HepG2 (cell line): ENCODE measurements around the gene HSPB8. TPM values are rescaled to one million over a fixed set of nuclear protein-coding genes. Genes with fewer than 3 reads are reported as not detected.

Source experiments
- ATAC-seq: fragments of 200-7000 bp; cut with Tn5 transposase; 3 replicates; pipeline ENCODE4 v1.9.1; 2020; ENCODE audit warnings: mild to moderate bottlenecking, moderate library complexity
- BruUV-seq: library from RNA; stranded (reverse); fragments of 400-500 nt; replicated peaks from 2 replicates; lab custom pipeline; 2021; lab: Mats Ljungman, UMichigan
- CTCF ChIA-PET: fragments of 300-600 bp; formaldehyde crosslinking; extraction: SDS; loops from one replicate; lab custom pipeline; 2021; ENCODE audit warnings: low total read pairs, inconsistent platforms, low intra/inter-chr PET ratio; lab: Yijun Ruan, JAX
- POLR2A ChIA-PET: fragments of 350-600 bp; sonication (Branson Sonifier 250); formaldehyde crosslinking; loops from one replicate; lab custom pipeline; 2020; ENCODE audit warnings: antibody characterized with exemption, inconsistent platforms; lab: Yijun Ruan, JAX
- DNase-seq: peaks from one replicate; pipeline ENCODE4 v3.0.0-alpha.2; 2015; ENCODE audit warnings: low spot score
- FAIRE-seq: peaks from 3 replicates; lab custom pipeline; 2011; peaks lifted over from hg19 to GRCh38; lab: Jason Lieb, UNC
- H2AFZ ChIP-seq: one replicate; pipeline ENCODE4 v1.6.1; 2011; ENCODE audit warnings: low read length, inconsistent platforms
- H3K27ac ChIP-seq: fragments of 300-600 bp; 3 replicates; pipeline ENCODE4 v1.8.0; 2011; ENCODE audit warnings: mixed run types, mild to moderate bottlenecking, mixed read lengths, low read length, inconsistent platforms; ENCODE audit not compliant: insufficient read depth; ENCODE audit errors: extremely low read length
- H3K27me3 ChIP-seq, 2 experiments: fragments of 200-600 bp in 1 of 2; 2 replicates in 1 of 2; 3 replicates in 1 of 2; pipeline versions ENCODE4 v1.6.0 to v1.8.0; 2011; ENCODE audit warnings: low read length in 2 of 2, mild to moderate bottlenecking in 2 of 2, moderate library complexity in 2 of 2, inconsistent platforms in 1 of 2; ENCODE audit not compliant: insufficient read depth in 2 of 2, control insufficient read depth in 1 of 2
- H3K36me3 ChIP-seq, 2 experiments: fragments of 200-600 bp in 1 of 2; replicated peaks in 1 of 2; 2 replicates in 1 of 2; 3 replicates in 1 of 2; pipeline versions ENCODE4 v1.5.1 to v1.8.0; 2011; ENCODE audit warnings: low read length in 2 of 2, inconsistent platforms in 1 of 2; ENCODE audit not compliant: insufficient read depth in 2 of 2, control insufficient read depth in 1 of 2
- H3K4me1 ChIP-seq: 2 replicates; pipeline ENCODE4 v1.5.1; 2012; ENCODE audit warnings: low read length, inconsistent platforms; ENCODE audit not compliant: insufficient read depth
- H3K4me2 ChIP-seq: 2 replicates; pipeline ENCODE4 v1.6.0; 2011; ENCODE audit warnings: low read depth, low read length, inconsistent platforms
- H3K4me3 ChIP-seq, 3 experiments: fragments of 200-600 bp in 1 of 3; sonication (generic), shearing (Covaris generic) in 1 of 3; replicated peaks in 1 of 3; 2 replicates each; pipeline ENCODE4 v1.5.1; 2011 to 2016; ENCODE audit warnings: low read length in 3 of 3, inconsistent platforms in 2 of 3, low read depth in 2 of 3, mild to moderate bottlenecking in 2 of 3, control low read depth in 1 of 3, mixed read lengths in 1 of 3; ENCODE audit not compliant: insufficient read depth in 1 of 3
- H3K79me2 ChIP-seq: one replicate; pipeline ENCODE4 v1.6.1; 2011; ENCODE audit warnings: low read length, inconsistent platforms; ENCODE audit not compliant: insufficient read depth
- H3K9ac ChIP-seq: 2 replicates; pipeline ENCODE4 v1.6.0; 2011; ENCODE audit warnings: mild to moderate bottlenecking, low read depth, low read length, inconsistent platforms; ENCODE audit not compliant: insufficient read depth
- H3K9me3 ChIP-seq: 2 replicates; pipeline ENCODE4 v1.5.1; 2012; ENCODE audit warnings: mild to moderate bottlenecking, low read length
- H4K20me1 ChIP-seq: 2 replicates; pipeline ENCODE4 v1.6.0; 2011; ENCODE audit warnings: inconsistent platforms, mild to moderate bottlenecking, low read length, moderate library complexity; ENCODE audit not compliant: insufficient read depth
- GLMP ChIP-seq: sonication (generic); formaldehyde crosslinking; IDR thresholded peaks from 2 replicates; pipeline ENCODE4 v1.9.0; 2021; ENCODE audit warnings: missing genetic modification reagents, mild to moderate bottlenecking, borderline replicate concordance
- NAIF1 ChIP-seq: sonication (generic); formaldehyde crosslinking; IDR thresholded peaks from 2 replicates; pipeline ENCODE4 v1.5.0; 2020; ENCODE audit warnings: mild to moderate bottlenecking, missing genetic modification reagents, borderline replicate concordance
- SKIL ChIP-seq: sonication (generic); formaldehyde crosslinking; IDR thresholded peaks from 2 replicates; pipeline ENCODE4 v1.8.0; 2022; ENCODE audit warnings: missing genetic modification reagents, mild to moderate bottlenecking, moderate library complexity, borderline replicate concordance
- TCF7L2 ChIP-seq: IDR thresholded peaks from 2 replicates; pipeline ENCODE4 v1.6.1; 2011; ENCODE audit warnings: mild to moderate bottlenecking, low read depth, low read length, moderate library complexity
- TRIM24 ChIP-seq: sonication (generic); formaldehyde crosslinking; IDR thresholded peaks from 2 replicates; pipeline ENCODE4 v1.8.0; 2022; ENCODE audit warnings: mild to moderate bottlenecking, missing genetic modification reagents
- USF2 ChIP-seq, 2 experiments: sonication (generic) in 1 of 2; formaldehyde crosslinking in 1 of 2; IDR thresholded peaks; 2 replicates each; pipeline versions ENCODE4 v1.5.1 to v1.6.1; 2011 to 2020; ENCODE audit warnings: borderline replicate concordance in 1 of 2, low read depth in 1 of 2, low read length in 1 of 2, mild to moderate bottlenecking in 1 of 2, missing genetic modification reagents in 1 of 2, moderate library complexity in 1 of 2
- YEATS2 ChIP-seq: sonication (generic); formaldehyde crosslinking; IDR thresholded peaks from 2 replicates; pipeline ENCODE4 v1.4.0; 2020; ENCODE audit warnings: missing genetic modification reagents, borderline replicate concordance
- ZFP36 ChIP-seq: fragments of 150-350 bp; IDR thresholded peaks from 2 replicates; pipeline ENCODE4 v1.6.1; 2018; ENCODE audit warnings: borderline replicate concordance, low read length, low read depth; ENCODE audit not compliant: partially characterized antibody
- ZNF546 ChIP-seq: sonication (generic); formaldehyde crosslinking; conservative IDR thresholded peaks from 2 replicates; pipeline ENCODE4 v1.8.1; 2023; ENCODE audit warnings: mild to moderate bottlenecking, missing genetic modification reagents
- ZNF83 ChIP-seq: sonication (generic); formaldehyde crosslinking; IDR thresholded peaks from 2 replicates; pipeline ENCODE4 v1.4.0; 2020; ENCODE audit warnings: missing genetic modification reagents, mild to moderate bottlenecking, borderline replicate concordance
- ZNF879 ChIP-seq: sonication (generic); formaldehyde crosslinking; IDR thresholded peaks from 2 replicates; pipeline ENCODE4 v1.8.1; 2023; ENCODE audit warnings: missing genetic modification reagents
- WGBS: methylation state at CpG from one replicate; pipeline ENCODE4 v1.1.6; 2017; ENCODE audit warnings: low lambda C conversion rate; 5-methylcytosine and 5-hydroxymethylcytosine counted together
- in situ Hi-C: cut with HindIII; loops from 2 replicates; pipeline ENCODE4 v1.10.0; 2017; ENCODE audit warnings: low pct_unique_long_range_greater_than_20kb; ENCODE audit not compliant: extremely low pct_ligation_motif_present
- intact Hi-C: fragments of 100-400 bp; cut with micrococcal nuclease; formaldehyde crosslinking; loops from one replicate; pipeline ENCODE4 v1.10.0; 2022; ENCODE audit not compliant: unreplicated experiment
- polyA plus RNA-seq, 8 experiments: library from polyadenylated mRNA; depleted of rRNA in 3 of 8; stranded (reverse) in 7 of 8; unstranded in 1 of 8; fragments of >200 nt; fragmentation: Illumina TruSeq in 4 of 8; extraction: Trizol in 4 of 8; gene quantifications; 2 replicates each; pipeline versions ENCODE4 v1.2.1 to v1.2.3, GENCODE V29; 2011 to 2016; ENCODE audit warnings: low read depth in 4 of 8, missing spikeins in 1 of 8, mixed read lengths in 1 of 8; ENCODE audit not compliant: insufficient read depth in 1 of 8
- total RNA-seq, 5 experiments: library from RNA; depleted of rRNA; stranded (reverse); fragments of >200 nt; fragmentation: Illumina TruSeq; extraction: Trizol; gene quantifications; 2 replicates each; pipeline ENCODE4 v1.2.3, GENCODE V29; 2016; ENCODE audit warnings: low read depth in 1 of 5

HSPB8 gene
- total and polyA plus RNA-seq, 2 of the 13 experiments (the other 11 are each of a cell fraction or from before 2014, with no cell fraction given), result 0.49 to 0.54 TPM

- DNase-seq (no peak), FAIRE-seq (no peak), ATAC-seq (no peak)
- Histone ChIP-seq H2AFZ (no peak overlapping the region), H3K4me3 (no peak overlapping the region), H3K4me1 (no peaks in the 10 kb centered on the region), H3K4me2 (no peak overlapping the region), H3K27ac (no peak overlapping the region), H3K27me3 (no peaks in the 10 kb centered on the region; a peak in 1 of 5 replicates), H4K20me1 (no peaks in the 10 kb centered on the region), H3K36me3 (no peaks in the 10 kb centered on the region), H3K9ac (no peak overlapping the region), H3K9me3 (no peaks in the 10 kb centered on the region; the same call in 1 of the 2 replicates), H3K79me2 (no peaks in the 10 kb centered on the region)
- WGBS, result 54% methylated on average over 7 of the region's 7 CpGs
- in situ Hi-C loops (no loop called here), intact Hi-C loops (no loop called here)
- TF ChIP-seq ZNF546 (CRISPR knock-in tag) (no peak), ZNF83 (CRISPR knock-in tag) (no peak), SKIL (CRISPR knock-in tag) (no peak)
- CTCF ChIA-PET, result no interaction called here
- no TSS peak for BruUV-seq
- POLR2A ChIA-PET, result no interaction called here
Observed at GRCh38 chr12:119157978-119158377, 20.8 kb upstream of the HSPB8 start.

- no peak overlapping the region for H3K4me3 ChIP-seq
- no peaks in the 10 kb centered on the region for H4K20me1 ChIP-seq
- no peak overlapping the region for H3K27ac ChIP-seq
- 4% methylated on average over 4 of the region's 7 CpGs for WGBS
- H3K9ac ChIP-seq, result no peak overlapping the region
- ATAC-seq (no peak), DNase-seq (no peak), FAIRE-seq (no peak)
- no peaks in the 10 kb centered on the region for H3K36me3 ChIP-seq
- ChIA-PET CTCF (no interaction called here), POLR2A (no interaction called here)
- BruUV-seq, result no TSS peak
- no peaks in the 10 kb centered on the region for H3K4me1 ChIP-seq
- H3K9me3 ChIP-seq, result no peaks in the 10 kb centered on the region
- no peaks in the 10 kb centered on the region for H3K79me2 ChIP-seq
- no peak overlapping the region for H3K4me2 ChIP-seq
- H2AFZ ChIP-seq, result no peak overlapping the region
- H3K27me3 ChIP-seq, result no peaks in the 10 kb centered on the region; a peak in 1 of 5 replicates
- intact Hi-C loops, result no loop called here
- in situ Hi-C loops, result no loop called here
- TF ChIP-seq USF2 (IDR thresholded peaks at IDR 0.05; ENCODE audit: low read depth, low read length) (no peak), USF2 (CRISPR knock-in tag; IDR thresholded peaks at IDR 0.05; ENCODE audit: borderline replicate concordance) (no peak), YEATS2 (no peak), GLMP (no peak), TCF7L2 (no peak), ZFP36 (no peak), ZNF879 (CRISPR knock-in tag) (no peak), TRIM24 (CRISPR knock-in tag) (no peak), NAIF1 (CRISPR knock-in tag) (no peak)
Observed at GRCh38 chr12:119158402-119158801, 20.3 kb upstream of the HSPB8 start.
